Measurements from ENCODE around the gene EIF1. TPM values are rescaled to one million over a fixed set of nuclear protein-coding genes. Genes with fewer than 3 reads are reported as not detected.

The EIF1 gene
- total and polyA plus RNA-seq, 4 donors = 56.5 to 755 (median 159) TPM

GRCh38 chr17:41717408-41718286 is 29.0 kb downstream of the EIF1 start:
- H3K4me1 ChIP-seq (ENCODE audit: control insufficient read depth in 4 of 4, insufficient read depth in 4 of 4, low read length in 3 of 4) = peaks cover 0 to 4% (median 0%) of the 10 kb centered on the region in 4 donors
- H3K27me3 ChIP-seq (ENCODE audit: control insufficient read depth in 4 of 4, insufficient read depth in 4 of 4, low read length in 3 of 4) = no peaks in the 10 kb centered on the region
- H3K4me3 ChIP-seq (ENCODE audit: low read depth in 1 of 3, low read length in 3 of 3) = no peak overlapping the region
- no peak for DNase-seq (ENCODE audit: low spot score)
- H3K9ac ChIP-seq (ENCODE audit: low read depth in 1 of 2, low read length in 2 of 2) = no peak overlapping the region
- H3K9me3 ChIP-seq (ENCODE audit: control insufficient read depth in 4 of 4, low read length in 3 of 4) = no peaks in the 10 kb centered on the region
- WGBS = 73% methylated on average over 15 of the region's 15 CpGs
- TF ChIP-seq ATF3 (IDR thresholded peaks at IDR 0.05) = no peak
- TF ChIP-seq ZBTB33 (IDR thresholded peaks at IDR 0.05) = no peak
- no peak for TF ChIP-seq REST (IDR thresholded peaks at IDR 0.05)
- TF ChIP-seq FOXA1 (IDR thresholded peaks at IDR 0.05) = no peak
- no peak for TF ChIP-seq MAX (IDR thresholded peaks at IDR 0.05)
- TF ChIP-seq CTCF (IDR thresholded peaks at IDR 0.05; ENCODE audit: low read depth, low read length, missing input control) = no peak
- no peak for TF ChIP-seq HNF4A (conservative IDR thresholded peaks at IDR 0.05)
- TF ChIP-seq RXRA (IDR thresholded peaks at IDR 0.05) = no peak
- no peak for TF ChIP-seq SP1 (IDR thresholded peaks at IDR 0.05)
- no peak for TF ChIP-seq GABPA (IDR thresholded peaks at IDR 0.05 in 1 of 2, conservative IDR thresholded peaks at IDR 0.05 in 1 of 2)
- TF ChIP-seq EGR1 (IDR thresholded peaks at IDR 0.05; ENCODE audit: low read depth in 2 of 2) = no peak
- no peak for TF ChIP-seq TAF1 (conservative IDR thresholded peaks at IDR 0.05)
- no peak for TF ChIP-seq NR2F2 (IDR thresholded peaks at IDR 0.05)
- no peak overlapping the region for H3K27ac ChIP-seq (ENCODE audit: low read depth in 1 of 2, low read length in 2 of 2)
- H3K36me3 ChIP-seq (ENCODE audit: control insufficient read depth in 4 of 4, insufficient read depth in 3 of 4, low read depth in 1 of 4, low read length in 3 of 4) = no peaks in the 10 kb centered on the region

- Histone ChIP-seq H3K27ac (ENCODE audit: low read depth in 1 of 2, low read length in 2 of 2) (no peak overlapping the region), H3K27me3 (ENCODE audit: control insufficient read depth in 4 of 4, insufficient read depth in 4 of 4, low read length in 3 of 4) (no peaks in the 10 kb centered on the region), H3K9ac (ENCODE audit: low read depth in 1 of 2, low read length in 2 of 2) (no peak overlapping the region), H3K4me3 (ENCODE audit: low read depth in 1 of 3, low read length in 3 of 3) (no peak overlapping the region), H3K36me3 (ENCODE audit: control insufficient read depth in 4 of 4, insufficient read depth in 3 of 4, low read depth in 1 of 4, low read length in 3 of 4) (no peaks in the 10 kb centered on the region), H3K9me3 (ENCODE audit: control insufficient read depth in 4 of 4, low read length in 3 of 4) (no peaks in the 10 kb centered on the region), H3K4me1 (ENCODE audit: control insufficient read depth in 4 of 4, insufficient read depth in 4 of 4, low read length in 3 of 4) (peaks cover 0 to 4% (median 0%) of the 10 kb centered on the region in 4 donors)
- no peak for DNase-seq (ENCODE audit: low spot score)
- WGBS = 66% methylated on average over 5 of the region's 5 CpGs
- TF ChIP-seq MAX (IDR thresholded peaks at IDR 0.05) = no peak
- TF ChIP-seq CTCF (IDR thresholded peaks at IDR 0.05; ENCODE audit: low read depth, low read length, missing input control) = no peak
- TF ChIP-seq HNF4A (conservative IDR thresholded peaks at IDR 0.05) = no peak
- no peak for TF ChIP-seq FOXA1 (IDR thresholded peaks at IDR 0.05)
- TF ChIP-seq FOXA2 (IDR thresholded peaks at IDR 0.05) = no peak
- TF ChIP-seq SP1 (IDR thresholded peaks at IDR 0.05) = no peak
- TF ChIP-seq YY1 (IDR thresholded peaks at IDR 0.05) = no peak
- TF ChIP-seq ATF3 (IDR thresholded peaks at IDR 0.05) = no peak
- no peak for TF ChIP-seq HNF4G (IDR thresholded peaks at IDR 0.05)
- no peak for TF ChIP-seq RXRA (IDR thresholded peaks at IDR 0.05)
- no peak for TF ChIP-seq GABPA (IDR thresholded peaks at IDR 0.05 in 1 of 2, conservative IDR thresholded peaks at IDR 0.05 in 1 of 2)
- no peak for TF ChIP-seq JUND (IDR thresholded peaks at IDR 0.05)
These were observed 29.6 kb downstream of the EIF1 start for GRCh38 chr17:41718287-41718645.
